ENCODE results near the gene PPL. TPM values are rescaled to one million over a fixed set of nuclear protein-coding genes. Genes with fewer than 3 reads are reported as not detected.
A peak's percentile ranks its signal among the peaks of the same experiment; 100 is the strongest.

PPL gene
- total RNA-seq, 1 experiment from 2014 or later: 11.5 TPM

DNA sequence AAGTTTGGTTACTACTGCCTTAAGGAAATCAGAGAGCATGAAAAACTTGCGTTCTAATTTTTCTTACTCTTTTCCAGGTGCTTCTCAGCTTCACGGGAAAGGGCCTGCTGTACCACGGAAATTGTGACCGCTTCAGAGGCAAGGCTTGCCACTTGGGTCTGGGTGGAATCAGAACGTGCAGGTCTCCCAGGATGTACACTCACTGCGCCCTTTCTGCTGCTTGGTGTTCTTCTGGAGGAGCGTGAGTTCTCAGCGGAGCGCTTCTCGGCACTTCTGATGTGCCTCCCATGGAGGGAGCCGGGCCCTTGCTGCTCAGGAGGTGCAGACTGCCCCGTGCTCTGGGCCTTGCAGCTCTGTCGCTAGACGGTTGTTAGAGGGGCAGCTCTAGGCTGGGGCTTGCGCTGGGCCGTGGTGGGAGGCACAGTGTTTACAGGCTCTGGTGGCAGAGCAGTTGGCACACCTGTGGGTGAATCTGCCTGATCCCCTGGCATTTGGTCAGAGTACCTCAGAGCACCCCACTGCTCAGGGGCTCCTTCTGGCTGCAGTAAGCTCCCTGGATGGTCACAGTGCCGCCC is 56.9 kb downstream of the PPL start:
- no peak for DNase-seq (ENCODE audit: low read depth)
- in situ Hi-C loops (cut with HindIII; ENCODE audit: low pct_unique_long_range_greater_than_20kb, low sequenced_read_pairs): no loop called here

DNA sequence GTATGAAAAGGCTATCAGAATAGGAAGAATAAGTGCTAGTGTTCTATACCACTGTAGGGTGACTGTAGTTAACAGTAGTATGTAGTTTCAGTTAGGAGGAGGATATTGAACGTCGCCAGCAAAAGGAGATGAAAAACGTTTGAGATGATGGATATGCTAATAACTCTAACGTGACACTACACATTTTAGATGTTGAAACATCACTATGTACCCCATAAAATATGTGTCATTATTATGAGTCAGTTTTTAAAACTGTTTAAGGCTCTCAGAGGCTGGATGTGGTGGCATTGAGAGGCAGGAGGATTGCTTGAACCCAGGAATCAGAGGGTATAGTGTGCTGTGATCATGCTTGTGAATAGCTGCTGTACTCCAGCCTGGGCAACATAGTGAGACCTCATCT is 57.9 kb downstream of the PPL start:
- in situ Hi-C loops (cut with HindIII; ENCODE audit: low pct_unique_long_range_greater_than_20kb, low sequenced_read_pairs): no loop called here
- DNase-seq (ENCODE audit: low read depth): no peak

DNA sequence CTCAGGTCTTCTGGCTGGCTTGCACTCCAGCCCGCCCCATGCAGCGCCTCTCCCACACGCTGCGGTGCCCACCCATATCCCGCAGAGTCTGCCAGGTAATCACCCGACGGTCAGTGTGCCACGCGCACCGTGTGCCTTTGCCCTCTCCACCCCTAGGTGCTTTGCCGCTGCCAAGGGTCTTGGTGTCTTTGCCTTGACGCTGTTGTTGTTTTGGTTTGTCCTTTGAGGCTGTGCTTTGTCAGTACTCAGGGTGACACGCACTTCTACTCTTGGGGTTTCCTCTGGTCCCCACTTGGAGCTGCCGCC is 59.6 kb downstream of the PPL start:
- no peak for DNase-seq (ENCODE audit: low read depth)
- in situ Hi-C loops (cut with HindIII; ENCODE audit: low pct_unique_long_range_greater_than_20kb, low sequenced_read_pairs): no loop called here

DNA sequence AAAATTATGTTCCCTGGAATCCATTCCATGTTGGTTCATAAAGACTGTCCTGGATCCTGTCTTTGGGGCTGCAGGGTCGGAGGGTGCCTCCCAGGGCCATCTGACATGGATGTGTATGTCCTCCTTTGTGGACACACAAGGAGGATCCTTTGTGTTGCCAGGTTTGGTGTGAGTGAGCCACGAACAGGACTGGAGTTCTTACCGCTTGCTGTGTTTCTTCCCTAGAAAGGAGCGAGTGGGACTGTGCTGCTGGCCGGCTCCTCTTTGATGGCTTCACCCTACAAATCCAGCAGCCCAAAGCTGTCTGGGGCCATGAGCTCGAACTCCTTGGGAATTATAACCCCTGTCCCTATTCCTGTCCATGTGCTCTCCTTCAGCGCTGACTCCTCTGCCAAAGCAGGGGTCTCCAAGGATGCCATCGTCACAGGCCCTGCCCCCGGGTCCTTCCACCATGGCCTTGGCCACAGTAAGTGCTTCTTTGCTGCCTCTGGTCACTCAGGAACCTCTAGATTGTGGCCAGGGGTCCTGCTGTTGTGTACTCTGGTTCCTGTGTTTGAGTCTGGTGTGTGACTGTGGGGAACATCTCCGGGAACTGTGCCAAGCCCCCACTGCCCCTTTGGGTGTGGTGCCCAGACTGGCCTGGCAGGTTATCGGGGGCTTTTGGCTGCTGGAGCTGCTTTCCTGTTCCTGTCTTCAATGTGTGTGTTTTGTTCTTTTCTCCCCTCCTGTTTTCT is 60.1 kb downstream of the PPL start:
- in situ Hi-C loops (cut with HindIII; ENCODE audit: low pct_unique_long_range_greater_than_20kb, low sequenced_read_pairs): no loop called here
- DNase-seq (ENCODE audit: low read depth): no peak

DNA sequence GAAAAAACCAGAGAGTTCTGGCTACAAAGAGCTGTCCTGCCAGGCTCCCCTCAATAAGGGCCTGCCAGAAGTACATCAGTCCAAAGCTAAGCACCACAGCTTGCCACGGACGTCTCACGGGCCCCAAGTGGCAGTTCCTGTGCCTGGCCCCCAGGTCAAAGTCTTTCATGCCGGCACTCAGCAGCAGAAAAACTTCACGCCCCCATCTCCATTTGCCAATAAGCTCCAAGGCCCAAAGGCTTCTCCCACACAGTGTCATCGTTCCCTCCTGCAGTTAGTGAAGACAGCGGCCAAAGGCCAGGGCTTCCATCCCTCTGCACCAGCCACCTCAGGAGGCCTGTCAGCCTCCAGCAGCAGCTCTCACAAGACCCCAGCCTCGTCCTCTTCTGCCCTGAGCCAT is 62.3 kb downstream of the PPL start:
- DNase-seq (ENCODE audit: low read depth): no peak
- in situ Hi-C loops (cut with HindIII; ENCODE audit: low pct_unique_long_range_greater_than_20kb, low sequenced_read_pairs): no loop called here

DNA sequence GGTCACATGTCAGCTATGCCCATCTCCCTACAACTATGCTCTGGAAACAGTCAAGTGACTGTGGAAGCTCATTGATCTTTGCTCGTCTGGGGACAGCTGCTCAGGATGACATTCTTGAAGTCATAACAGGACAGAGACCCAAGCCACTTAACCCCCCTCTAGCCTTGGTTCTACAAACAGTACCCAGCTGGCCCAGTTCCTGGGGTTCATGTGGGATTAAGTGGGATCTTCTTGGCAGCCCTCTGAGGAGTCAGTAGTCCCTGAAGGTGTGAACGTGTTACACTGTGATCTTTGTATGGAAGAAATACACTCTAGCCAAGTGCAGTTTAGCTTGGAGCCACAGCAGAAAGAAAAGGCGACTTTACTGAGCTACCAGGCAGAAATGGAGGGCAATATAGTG is 63.9 kb downstream of the PPL start:
- in situ Hi-C loops (cut with HindIII; ENCODE audit: low pct_unique_long_range_greater_than_20kb, low sequenced_read_pairs): no loop called here
- DNase-seq (ENCODE audit: low read depth): no peak

DNA sequence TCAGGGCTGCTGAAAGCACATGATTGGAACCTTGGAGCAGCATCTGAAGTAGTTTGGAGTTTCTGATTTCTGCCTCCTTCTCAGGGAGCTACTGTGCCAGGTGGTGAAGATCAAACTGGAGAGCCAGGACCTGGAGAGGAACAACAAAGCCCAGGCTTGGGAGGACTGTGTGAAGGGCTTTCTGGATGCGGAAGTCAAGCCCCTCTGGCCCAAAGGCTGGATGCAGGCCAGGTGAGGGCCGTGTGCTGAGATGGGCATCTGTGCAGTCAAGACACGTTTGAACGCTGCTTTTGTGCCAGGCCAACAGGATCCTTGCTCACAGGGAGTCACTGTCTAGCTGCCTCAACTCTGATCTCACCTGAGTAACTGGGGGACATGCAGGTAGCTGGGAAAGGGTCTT is 65.9 kb downstream of the PPL start:
- in situ Hi-C loops (cut with HindIII; ENCODE audit: low pct_unique_long_range_greater_than_20kb, low sequenced_read_pairs): no loop called here
- no peak for DNase-seq (ENCODE audit: low read depth)

DNA sequence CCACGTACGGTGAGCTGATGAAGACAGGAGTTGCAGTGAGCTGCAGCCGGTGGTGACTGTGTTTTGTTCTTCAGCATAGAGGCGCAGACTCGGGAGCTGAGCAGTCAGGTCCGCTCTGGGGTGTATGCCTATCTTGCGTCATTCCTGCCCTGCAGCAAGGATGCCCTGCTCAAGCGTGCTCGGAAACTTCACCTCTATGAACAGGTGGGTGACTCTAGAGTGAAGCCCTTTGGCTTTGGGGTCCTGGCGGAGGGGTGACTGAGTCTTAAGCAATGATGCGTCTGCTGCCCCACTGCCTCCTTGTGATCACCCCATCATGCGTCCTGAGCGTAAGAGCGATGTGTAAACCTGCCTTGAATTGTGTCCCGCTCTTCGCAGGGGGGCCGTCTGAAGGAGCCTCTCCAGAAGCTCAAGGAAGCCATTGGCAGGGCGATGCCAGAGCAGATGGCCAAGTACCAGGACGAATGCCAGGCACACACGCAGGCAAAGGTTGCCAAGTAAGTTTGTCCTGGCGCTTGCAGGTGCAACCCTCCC is 66.7 kb downstream of the PPL start:
- in situ Hi-C loops (cut with HindIII; ENCODE audit: low pct_unique_long_range_greater_than_20kb, low sequenced_read_pairs): no loop called here
- DNase-seq (ENCODE audit: low read depth): no peak

DNA sequence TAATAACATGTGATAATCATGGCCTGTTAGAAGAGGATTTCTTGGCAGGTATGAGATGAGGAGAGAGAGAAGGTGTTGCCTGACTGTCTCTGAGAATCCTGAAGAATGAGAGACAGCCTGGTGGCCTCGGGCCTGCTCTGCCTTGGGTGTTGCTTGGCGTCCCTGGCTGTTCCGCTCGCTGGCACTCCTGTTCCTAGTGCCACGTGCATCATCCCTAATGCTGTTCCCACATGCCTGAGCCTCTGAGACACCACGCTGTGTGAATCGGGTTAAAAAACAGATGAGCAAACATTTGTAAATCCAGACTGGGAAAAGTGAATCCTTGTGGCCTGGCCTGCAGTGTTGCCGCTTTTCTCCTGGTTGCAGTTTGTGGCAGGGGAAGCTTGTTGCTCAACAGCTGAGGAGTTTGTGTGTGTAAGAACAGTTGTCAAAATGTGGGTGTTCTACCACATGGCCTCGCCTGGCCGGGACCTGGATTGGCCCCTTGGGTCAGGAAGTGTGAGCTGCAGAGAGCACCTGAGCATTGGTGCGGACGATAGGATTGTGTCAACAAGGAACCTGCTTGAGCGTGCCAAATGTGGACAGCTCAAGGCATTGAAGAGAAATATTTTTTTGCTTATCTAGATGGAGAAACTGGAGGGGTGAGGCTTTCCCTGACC is 67.7 kb downstream of the PPL start:
- in situ Hi-C loops (cut with HindIII; ENCODE audit: low pct_unique_long_range_greater_than_20kb, low sequenced_read_pairs): no loop called here
- DNase-seq (ENCODE audit: low read depth): no peak

DNA sequence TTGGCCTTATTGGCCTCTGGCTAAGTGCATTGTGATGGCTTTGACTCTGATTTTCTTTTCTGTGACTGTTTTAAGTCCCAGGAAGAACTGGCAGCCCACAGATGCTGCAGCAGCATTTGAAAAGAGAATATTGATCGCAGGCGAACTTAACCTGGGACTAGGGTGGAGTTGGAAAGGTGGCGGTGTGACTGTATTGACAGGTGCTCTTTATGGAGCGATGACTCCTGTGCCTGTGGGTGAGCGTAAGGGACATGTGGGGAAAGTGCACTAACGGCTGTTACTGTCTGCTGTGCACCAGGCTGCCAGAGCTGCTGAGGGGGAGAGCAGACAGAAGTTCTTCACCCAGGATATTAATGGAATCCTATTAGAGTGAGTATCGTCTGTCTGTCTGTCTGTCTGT is 68.4 kb downstream of the PPL start:
- in situ Hi-C loops (cut with HindIII; ENCODE audit: low pct_unique_long_range_greater_than_20kb, low sequenced_read_pairs): no loop called here
- DNase-seq (ENCODE audit: low read depth): no peak

DNA sequence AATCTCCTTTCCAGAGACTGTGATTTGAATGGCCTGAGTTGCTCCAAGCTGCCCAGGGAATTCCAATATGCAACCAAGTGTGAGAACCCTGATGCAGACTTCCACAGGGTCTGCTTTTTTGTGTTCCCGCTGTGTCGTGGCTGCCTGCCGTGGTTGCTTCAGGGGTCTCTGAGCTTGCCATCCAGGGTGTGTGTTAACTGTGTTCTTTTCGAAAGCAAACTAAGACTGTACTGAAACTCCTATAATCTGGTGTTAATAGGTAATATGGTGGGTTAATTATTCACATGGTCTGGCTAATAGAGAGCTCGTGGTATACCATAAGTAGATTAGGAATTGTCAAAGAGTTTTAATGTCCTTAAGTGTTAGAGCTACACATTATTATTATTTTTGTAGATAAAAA is 68.9 kb downstream of the PPL start:
- in situ Hi-C loops (cut with HindIII; ENCODE audit: low pct_unique_long_range_greater_than_20kb, low sequenced_read_pairs): no loop called here
- DNase-seq (ENCODE audit: low read depth): peak; percentile 41

DNA sequence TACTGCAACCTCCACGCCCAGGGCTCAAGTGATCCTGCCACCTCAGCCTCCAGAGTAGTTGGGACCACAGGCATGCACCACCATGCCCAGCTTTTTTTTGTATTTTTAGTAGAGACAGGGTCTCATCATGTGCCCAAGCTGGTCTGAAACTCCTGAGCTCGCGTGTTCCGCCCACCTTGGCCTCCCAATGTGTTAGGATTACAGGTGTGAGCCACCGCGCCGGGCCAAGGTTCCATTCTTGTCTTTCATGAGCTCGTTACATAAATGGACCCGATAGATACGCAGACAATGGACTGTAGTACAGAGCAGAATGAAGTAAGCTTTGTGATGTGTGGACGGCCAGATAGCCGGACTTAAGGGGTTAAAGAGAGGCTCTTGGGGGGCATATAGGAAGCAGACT is 70.4 kb downstream of the PPL start:
- no peak for DNase-seq (ENCODE audit: low read depth)
- in situ Hi-C loops (cut with HindIII; ENCODE audit: low pct_unique_long_range_greater_than_20kb, low sequenced_read_pairs): no loop called here

DNA sequence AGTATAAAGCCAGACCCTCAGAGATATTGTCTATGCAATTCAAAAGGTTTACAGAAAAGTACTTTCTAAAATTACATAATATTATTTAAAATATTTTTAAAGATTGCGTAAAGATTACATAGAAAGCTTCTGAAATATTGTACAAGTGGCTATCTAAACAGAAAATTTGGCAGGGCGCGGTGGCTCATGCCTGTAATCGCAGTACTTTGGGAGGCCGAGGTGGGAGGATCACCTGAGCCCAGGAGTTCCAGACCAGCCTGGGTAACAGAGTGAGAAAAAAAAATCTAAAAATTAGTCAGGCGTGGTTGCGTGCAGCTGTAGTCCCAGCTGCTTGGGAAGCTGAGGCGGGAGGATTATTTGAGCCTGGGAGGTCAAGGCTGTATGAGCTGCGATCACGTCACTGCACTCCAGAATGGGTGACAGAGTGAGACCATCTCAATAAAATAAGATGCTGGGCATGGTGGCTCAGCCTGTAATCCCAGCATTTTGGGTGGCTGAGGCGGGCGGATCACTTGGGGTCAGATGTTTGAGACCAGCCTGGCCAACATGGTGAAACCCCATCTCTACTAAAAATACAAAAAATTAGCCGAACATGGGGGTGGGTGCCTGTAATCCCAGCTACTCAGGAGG is 71.6 kb downstream of the PPL start:
- no peak for DNase-seq (ENCODE audit: low read depth)
- in situ Hi-C loops (cut with HindIII; ENCODE audit: low pct_unique_long_range_greater_than_20kb, low sequenced_read_pairs): no loop called here

DNA sequence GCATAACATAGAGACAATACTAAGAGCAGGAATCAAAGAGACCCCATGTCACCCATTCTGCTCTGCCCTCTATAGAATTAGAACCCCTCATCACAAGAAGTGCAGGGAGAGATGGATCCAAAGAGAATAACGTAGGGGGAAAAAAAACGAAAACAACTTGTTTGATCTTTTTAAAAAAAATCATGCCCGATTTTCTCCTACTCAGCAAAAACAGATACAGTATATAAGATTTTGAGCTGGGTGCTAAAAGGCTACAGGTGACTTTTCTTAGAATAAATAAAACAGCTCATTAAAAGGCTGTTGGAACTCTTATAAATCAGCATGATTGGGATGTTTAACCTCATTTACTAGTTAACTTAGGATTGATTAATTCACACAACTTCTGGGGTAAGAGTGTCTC is 72.2 kb downstream of the PPL start:
- in situ Hi-C loops (cut with HindIII; ENCODE audit: low pct_unique_long_range_greater_than_20kb, low sequenced_read_pairs): no loop called here
- no peak for DNase-seq (ENCODE audit: low read depth)

DNA sequence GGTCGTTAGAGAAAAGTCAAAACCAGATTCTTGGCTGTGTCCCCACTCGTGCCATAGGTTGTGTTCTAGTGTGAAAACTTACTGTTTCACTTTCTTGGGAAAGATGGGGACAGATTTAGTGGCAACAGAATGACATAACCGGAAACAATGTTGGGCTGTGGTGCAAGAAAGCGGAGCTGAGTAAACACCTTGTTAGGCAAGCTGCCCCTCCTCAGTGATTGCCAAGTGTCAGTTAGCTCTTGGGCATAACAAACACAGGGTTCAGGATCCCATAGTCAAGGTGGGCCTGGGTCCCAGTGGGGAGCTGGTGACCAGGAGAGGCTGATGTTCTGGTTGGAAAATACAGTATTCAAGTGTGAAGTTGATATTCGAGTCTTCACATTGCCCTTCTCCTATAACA is 74.3 kb downstream of the PPL start:
- DNase-seq (ENCODE audit: low read depth): no peak
- in situ Hi-C loops (cut with HindIII; ENCODE audit: low pct_unique_long_range_greater_than_20kb, low sequenced_read_pairs): no loop called here

DNA sequence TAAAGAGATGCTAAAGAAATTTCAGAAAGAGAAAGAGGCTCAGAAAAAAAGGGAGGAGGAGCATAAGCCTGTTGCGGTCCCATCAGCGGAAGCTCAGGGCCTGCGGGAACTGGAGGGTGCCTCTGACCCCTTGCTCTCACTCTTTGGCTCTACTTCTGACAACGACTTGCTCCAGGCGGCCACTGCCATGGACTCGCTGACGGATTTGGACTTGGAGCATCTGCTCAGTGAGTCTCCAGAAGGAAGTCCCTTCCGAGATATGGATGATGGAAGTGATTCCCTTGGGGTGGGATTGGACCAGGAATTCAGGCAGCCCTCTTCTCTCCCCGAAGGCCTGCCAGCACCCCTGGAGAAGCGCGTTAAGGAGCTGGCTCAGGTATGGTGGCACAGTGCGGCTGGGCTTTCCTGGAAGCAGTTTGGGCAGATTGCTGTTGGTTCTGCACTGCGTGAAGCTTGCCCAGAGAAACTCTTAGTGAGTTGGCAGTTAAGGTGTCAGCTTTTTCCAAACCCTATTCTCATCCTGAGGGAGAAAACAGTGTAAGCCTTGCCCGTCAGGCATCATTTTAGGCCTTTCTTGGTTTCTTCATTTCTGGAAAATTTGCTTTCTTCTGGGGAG is 76.1 kb downstream of the PPL start:
- in situ Hi-C loops (cut with HindIII; ENCODE audit: low pct_unique_long_range_greater_than_20kb, low sequenced_read_pairs): no loop called here
- DNase-seq (ENCODE audit: low read depth): no peak

DNA sequence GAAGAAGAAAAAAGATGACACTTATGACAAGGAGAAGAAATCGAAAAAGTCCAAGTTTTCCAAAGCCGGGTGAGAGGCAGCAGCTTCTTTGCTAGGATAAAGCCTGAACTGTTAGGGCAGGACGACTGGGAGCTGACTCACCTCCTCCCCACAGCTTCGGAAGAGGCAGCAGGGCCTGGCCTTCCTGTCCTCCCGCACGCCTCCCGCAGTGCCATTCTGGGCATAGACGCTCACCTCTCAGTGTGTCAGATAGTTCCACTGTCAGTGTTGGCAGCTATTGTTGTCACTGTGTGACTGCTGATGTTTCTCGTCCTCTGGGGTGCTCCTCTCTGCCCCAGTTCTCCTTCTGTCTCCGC is 77.1 kb downstream of the PPL start:
- no peak for DNase-seq (ENCODE audit: low read depth)
- in situ Hi-C loops (cut with HindIII; ENCODE audit: low pct_unique_long_range_greater_than_20kb, low sequenced_read_pairs): no loop called here

DNA sequence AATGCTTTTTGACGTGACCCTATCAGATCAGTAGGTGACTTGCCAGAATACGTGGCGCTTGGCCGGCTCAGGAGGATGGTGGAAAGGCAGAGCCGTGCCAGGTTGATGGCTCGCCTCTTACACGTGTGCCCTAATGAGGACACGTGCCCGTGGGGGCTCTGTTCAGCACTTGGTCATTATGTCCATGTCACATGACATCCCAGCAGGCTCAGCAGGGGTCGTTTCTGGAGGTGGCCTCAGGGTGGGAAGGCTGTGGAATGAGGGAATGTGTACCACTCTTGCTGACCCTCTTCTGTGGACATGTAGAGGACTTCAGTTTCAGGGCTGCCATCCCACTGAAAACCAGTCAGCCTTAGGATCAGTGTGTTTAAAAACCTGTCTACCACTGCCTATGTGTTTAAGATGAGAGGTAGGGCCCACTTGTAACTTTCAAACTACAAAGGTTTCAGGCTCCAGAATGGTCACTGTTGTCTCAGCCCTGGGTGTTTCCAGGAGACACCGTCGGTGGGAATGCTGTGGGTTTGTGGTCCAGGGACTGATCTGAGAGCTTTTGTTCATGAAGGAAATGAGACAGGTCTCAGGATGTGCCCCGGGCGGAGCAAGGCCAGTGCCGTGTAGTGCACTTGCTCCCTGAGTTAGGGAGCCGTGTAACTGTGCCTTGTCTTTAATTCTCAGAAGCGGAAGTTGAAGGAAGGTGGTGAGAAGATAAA is 77.6 kb downstream of the PPL start:
- in situ Hi-C loops (cut with HindIII; ENCODE audit: low pct_unique_long_range_greater_than_20kb, low sequenced_read_pairs): no loop called here
- no peak for DNase-seq (ENCODE audit: low read depth)

DNA sequence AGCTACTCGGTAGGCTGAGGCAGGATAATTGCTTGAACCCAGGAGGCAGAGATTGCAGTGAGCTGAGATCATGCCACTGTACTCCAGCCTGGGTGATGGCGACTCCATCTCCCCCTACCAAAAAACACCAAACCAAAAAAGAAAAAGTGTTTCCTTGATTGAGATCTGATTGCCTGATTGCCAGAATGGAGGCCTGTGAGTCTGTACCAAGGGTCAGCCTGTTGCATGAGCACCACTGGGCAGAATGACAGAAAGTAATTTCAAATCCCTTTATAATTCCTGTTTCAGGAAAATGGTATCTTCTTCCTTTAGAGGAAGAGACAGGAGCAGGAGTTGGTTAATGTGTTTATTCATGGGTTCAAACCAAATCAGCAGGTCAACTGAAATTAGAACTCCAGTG is 81.1 kb downstream of the PPL start:
- DNase-seq (ENCODE audit: low read depth): no peak
- in situ Hi-C loops (cut with HindIII; ENCODE audit: low pct_unique_long_range_greater_than_20kb, low sequenced_read_pairs): no loop called here
